ENCODE results near the gene MFRP. TPM values are rescaled to one million over a fixed set of nuclear protein-coding genes. Genes with fewer than 3 reads are reported as not detected.

Gene MFRP
- total RNA-seq, 2 experiments from 2014 or later, result not detected

- H3K9me3 Mint-ChIP-seq, result no peaks in the 10 kb centered on the region
- DNase-seq (no peak), ATAC-seq (no peak)
- intact Hi-C loops (cut with micrococcal nuclease), result no loop called here
- peak overlapping the region; percentile 74 for H3K4me3 Mint-ChIP-seq
- H3K4me1 Mint-ChIP-seq (ENCODE audit: low read depth), result peaks cover 18% of the 10 kb centered on the region
- ChIA-PET CTCF (interaction anchor here (0.9 to 3.0 kb wide), 9 partner anchors 8 to 55 kb away, joined by 3 to 20 read pairs (median 3); no protein-coding TSS in a partner anchor), POLR2A (interaction anchor here (0.9 to 2.0 kb wide), 4 partner anchors 10 to 111 kb away, joined by 3 to 11 read pairs (median 5); no protein-coding TSS in a partner anchor)
- peaks cover 15% of the 10 kb centered on the region for H3K27me3 Mint-ChIP-seq
- no peaks in the 10 kb centered on the region for H3K36me3 Mint-ChIP-seq (ENCODE audit: low read depth)
- no peak overlapping the region for H3K27ac Mint-ChIP-seq
- TF ChIP-seq CTCF (IDR thresholded peaks at IDR 0.05), result no peak
Measured at GRCh38 chr11:119316016-119316728, 30.3 kb downstream of the MFRP start.

- Mint-ChIP-seq H3K9me3 (no peaks in the 10 kb centered on the region), H3K27me3 (peaks cover 15% of the 10 kb centered on the region), H3K27ac (peak overlapping the region; percentile 30), H3K4me3 (peak overlapping the region; percentile 74), H3K4me1 (ENCODE audit: low read depth) (peaks cover 18% of the 10 kb centered on the region), H3K36me3 (ENCODE audit: low read depth) (no peaks in the 10 kb centered on the region)
- DNase-seq, result peak; percentile 70
- ChIA-PET POLR2A (interaction anchor here (1.5 to 2.0 kb wide), 2 partner anchors 9 to 11 kb away, joined by 4 to 11 read pairs; no protein-coding TSS in a partner anchor), CTCF (interaction anchor here (0.9 to 3.0 kb wide), 12 partner anchors 8 to 123 kb away, joined by 3 to 20 read pairs (median 4); no protein-coding TSS in a partner anchor)
- no peak for TF ChIP-seq CTCF (IDR thresholded peaks at IDR 0.05)
- peak; percentile 65 for ATAC-seq
- intact Hi-C loops (cut with micrococcal nuclease), result no loop called here
Measured at GRCh38 chr11:119315131-119316015, 31.1 kb downstream of the MFRP start.

- Mint-ChIP-seq H3K36me3 (ENCODE audit: low read depth) (no peaks in the 10 kb centered on the region), H3K4me1 (ENCODE audit: low read depth) (peaks cover 14% of the 10 kb centered on the region), H3K27me3 (peaks cover 15% of the 10 kb centered on the region), H3K27ac (no peak overlapping the region), H3K4me3 (peak overlapping the region; percentile 74), H3K9me3 (no peaks in the 10 kb centered on the region)
- ATAC-seq, result no peak
- ChIA-PET CTCF (interaction anchor here (0.9 to 3.0 kb wide), 9 partner anchors 8 to 122 kb away, joined by 3 to 20 read pairs (median 4); no protein-coding TSS in a partner anchor), POLR2A (interaction anchor here (1.5 to 2.0 kb wide), 2 partner anchors 9 to 11 kb away, joined by 4 to 11 read pairs; no protein-coding TSS in a partner anchor)
- TF ChIP-seq CTCF (IDR thresholded peaks at IDR 0.05), result no peak
- intact Hi-C loops (cut with micrococcal nuclease), result no loop called here
- no peak for DNase-seq
Measured at GRCh38 chr11:119314726-119315125, 31.8 kb downstream of the MFRP start.

GRCh38 chr11:119310682-119311052, 35.8 kb downstream of the MFRP start:
- DNase-seq (no peak), ATAC-seq (no peak)
- intact Hi-C loops (cut with micrococcal nuclease), result no loop called here
- Mint-ChIP-seq H3K36me3 (ENCODE audit: low read depth) (peaks cover 2% of the 10 kb centered on the region), H3K4me1 (ENCODE audit: low read depth) (peaks cover 24% of the 10 kb centered on the region), H3K4me3 (no peak overlapping the region), H3K9me3 (no peaks in the 10 kb centered on the region), H3K27ac (no peak overlapping the region), H3K27me3 (peaks cover 3% of the 10 kb centered on the region)
- ChIA-PET POLR2A (interaction anchor here (2.0 kb wide), 1 partner anchor 10 kb away, joined by 9 read pairs; no protein-coding TSS in a partner anchor), CTCF (interaction anchor here (1.4 to 7.2 kb wide), 2 partner anchors 8 to 12 kb away, joined by 3 to 77 read pairs; no protein-coding TSS in a partner anchor)
- no peak for TF ChIP-seq CTCF (IDR thresholded peaks at IDR 0.05)

Data from activated CD8-positive, alpha-beta T cell treated with anti-CD3 and anti-CD28 coated beads for 36 hours (primary cell).